Stomach (tissue), 9 donors: ENCODE measurements around the gene UBE2V1. TPM values are rescaled to one million over a fixed set of nuclear protein-coding genes. Genes with fewer than 3 reads are reported as not detected.

Source experiments
- DNase-seq, 2 donors: peaks; one replicate each; pipeline versions ENCODE4 v3.0.0 to v3.0.0-alpha.2; 2013 to 2019
- H3K27ac ChIP-seq, 5 donors: fragments of 200-600 bp in 4 of 5; sonication (generic) in 4 of 5; one replicate each; pipeline ENCODE4 v1.5.1; 2013 to 2019; ENCODE audit warnings: mild to moderate bottlenecking in 1 of 5, moderate library complexity in 1 of 5
- H3K27me3 ChIP-seq, 3 donors: fragments of 200-600 bp; sonication (generic); one replicate each; pipeline ENCODE4 v1.5.1; 2017 to 2019; ENCODE audit warnings: mixed run types in 1 of 3
- H3K36me3 ChIP-seq, 4 donors: fragments of 200-600 bp; sonication (generic); 1 replicate in 3 of 4; 2 replicates in 1 of 4; pipeline ENCODE4 v1.5.1; 2016 to 2019
- H3K4me1 ChIP-seq, 4 donors: fragments of 200-600 bp; sonication (generic); one replicate each; pipeline ENCODE4 v1.5.1; 2016 to 2019
- H3K4me3 ChIP-seq, 4 donors: fragments of 200-600 bp; sonication (generic) in 3 of 4; one replicate each; pipeline ENCODE4 v1.5.1; 2016 to 2019; ENCODE audit warnings: mild to moderate bottlenecking in 1 of 4
- H3K9me3 ChIP-seq, 4 donors: fragments of 200-600 bp; sonication (generic); one replicate each; pipeline ENCODE4 v1.5.1; 2016 to 2019
- CTCF ChIP-seq, 7 experiments: fragments of 450-650 bp in 4 of 7; fragments of 200-600 bp in 3 of 7; sonication (generic) in 3 of 7; IDR thresholded peaks; one replicate each; pipeline ENCODE4 v1.5.1; 2016 to 2019; ENCODE audit warnings: antibody characterized with exemption in 7 of 7, control low read depth in 2 of 7, mild to moderate bottlenecking in 1 of 7
- EP300 ChIP-seq: sonication (generic); formaldehyde crosslinking; IDR thresholded peaks from one replicate; pipeline ENCODE4 v1.6.1; 2017; ENCODE audit warnings: antibody characterized with exemption
- POLR2A ChIP-seq, 4 donors: fragments of 450-650 bp; IDR thresholded peaks; one replicate each; pipeline ENCODE4 v1.6.1; 2016; ENCODE audit warnings: antibody characterized with exemption in 4 of 4, control low read depth in 2 of 4, mild to moderate bottlenecking in 1 of 4, moderate library complexity in 1 of 4
- POLR2AphosphoS5 ChIP-seq, 3 donors: sonication (generic); formaldehyde crosslinking; IDR thresholded peaks; one replicate each; pipeline ENCODE4 v1.6.1; 2016; ENCODE audit warnings: antibody characterized with exemption in 3 of 3
- WGBS, 5 donors: extraction: QIAGEN DNeasy Blood & Tissue Kit in 3 of 5; methylation state at CpG; one replicate each; pipeline versions ENCODE4 v1.1.5 to v1.1.7; 2013 to 2018; 5-methylcytosine and 5-hydroxymethylcytosine counted together
- intact Hi-C: fragments of 100-400 bp; cut with DNase I; formaldehyde crosslinking; loops from one replicate; pipeline ENCODE4 v1.15.1; 2023; ENCODE audit warnings: low total_unique reads
- polyA plus RNA-seq, 3 donors: library from polyadenylated mRNA; stranded (reverse); fragments of 200-250 nt; gene quantifications; one replicate each; pipeline ENCODE4 v1.2.3, GENCODE V29; 2013
- total RNA-seq, 5 donors: library from RNA; depleted of rRNA; stranded (reverse); fragments of >200 nt; gene quantifications; one replicate each; pipeline versions ENCODE4 v1.1.0 to v1.2.3, GENCODE V29; 2014 to 2016
- donor health status: healthy with polysubstance abuse.
- donor health status: Bipolar disorder and iron deficiency.
- donor health status: healthy.

The UBE2V1 gene
- total and polyA plus RNA-seq, 8 donors, result 52.6 to 111 (median 72.5) TPM

GRCh38 chr20:50089787-50090177 lies 23.2 kb downstream of the UBE2V1 start:
- Histone ChIP-seq H3K4me3 (no peak overlapping the region), H3K27ac (peak overlapping the region in 1 of 5 donors; percentile 20), H3K9me3 (no peaks in the 10 kb centered on the region), H3K4me1 (peaks cover 15 to 66% (median 30%) of the 10 kb centered on the region in 4 donors), H3K36me3 (peaks cover 4 to 57% (median 41%) of the 10 kb centered on the region in 4 donors), H3K27me3 (no peaks in the 10 kb centered on the region)
- DNase-seq, result no peak
- 75 to 93% (median 82%) methylated on average over 2 of the region's 2 CpGs for WGBS, 5 donors
- TF ChIP-seq POLR2A (IDR thresholded peaks at IDR 0.05) (no peak), POLR2AphosphoS5 (IDR thresholded peaks at IDR 0.05) (no peak), CTCF (IDR thresholded peaks at IDR 0.05) (no peak), EP300 (no peak)
- intact Hi-C loops, result no loop called here

- H3K36me3 ChIP-seq, result peaks cover 1 to 52% (median 35%) of the 10 kb centered on the region in 4 donors
- H3K4me1 ChIP-seq, result peaks cover 15 to 66% (median 30%) of the 10 kb centered on the region in 4 donors
- H3K4me3 ChIP-seq, result no peak overlapping the region
- 68 to 89% (median 87%) methylated on average over 5 of the region's 5 CpGs for WGBS, 5 donors
- DNase-seq, result no peak
- peak overlapping the region in 1 of 5 donors; percentile 20 for H3K27ac ChIP-seq
- intact Hi-C loops, result no loop called here
- H3K9me3 ChIP-seq, result no peaks in the 10 kb centered on the region
- no peak for TF ChIP-seq POLR2AphosphoS5 (IDR thresholded peaks at IDR 0.05)
- no peak for TF ChIP-seq POLR2A (IDR thresholded peaks at IDR 0.05)
- TF ChIP-seq CTCF (IDR thresholded peaks at IDR 0.05), result no peak
- no peak for TF ChIP-seq EP300
- H3K27me3 ChIP-seq, result no peaks in the 10 kb centered on the region
Observed at GRCh38 chr20:50089140-50089786, 23.7 kb downstream of the UBE2V1 start.

GRCh38 chr20:50088022-50088421 lies 24.9 kb downstream of the UBE2V1 start:
- no peak overlapping the region for H3K4me3 ChIP-seq
- intact Hi-C loops, result no loop called here
- 36 to 67% (median 46%) methylated on average over 2 of the region's 2 CpGs for WGBS, 5 donors
- peak overlapping the region in 2 of 5 donors; percentile 1 to 73 for H3K27ac ChIP-seq
- peaks cover 0 to 53% (median 38%) of the 10 kb centered on the region in 4 donors for H3K36me3 ChIP-seq
- no peaks in the 10 kb centered on the region for H3K9me3 ChIP-seq
- peaks cover 15 to 63% (median 30%) of the 10 kb centered on the region in 4 donors for H3K4me1 ChIP-seq
- no peaks in the 10 kb centered on the region for H3K27me3 ChIP-seq
- DNase-seq, result no peak
- no peak for TF ChIP-seq EP300
- no peak for TF ChIP-seq POLR2A (IDR thresholded peaks at IDR 0.05)
- no peak for TF ChIP-seq POLR2AphosphoS5 (IDR thresholded peaks at IDR 0.05)
- no peak for TF ChIP-seq CTCF (IDR thresholded peaks at IDR 0.05)

- peak in 1 of 2 donors; percentile 82 for DNase-seq
- Histone ChIP-seq H3K9me3 (no peaks in the 10 kb centered on the region), H3K27ac (peak overlapping the region in 4 of 5 donors; percentile 17 to 73 (median 52)), H3K4me3 (peak overlapping the region; percentile 13 to 29 (median 23)), H3K36me3 (peaks cover 5 to 64% (median 54%) of the 10 kb centered on the region in 4 donors), H3K27me3 (no peaks in the 10 kb centered on the region), H3K4me1 (peaks cover 15 to 52% (median 24%) of the 10 kb centered on the region in 4 donors)
- TF ChIP-seq CTCF (IDR thresholded peaks at IDR 0.05) (peak in 5 of 7 experiments; percentile 57 to 76 (median 65)), POLR2AphosphoS5 (IDR thresholded peaks at IDR 0.05) (peak in 1 of 3 donors; percentile 16), EP300 (no peak), POLR2A (IDR thresholded peaks at IDR 0.05) (no peak)
- intact Hi-C loops, result no loop called here
- 1 to 5% (median 3%) methylated on average over 10 of the region's 10 CpGs for WGBS, 5 donors
Observed at GRCh38 chr20:50085481-50086365, 27.2 kb downstream of the UBE2V1 start.
